Neural cell (in vitro differentiated cells): ENCODE results near the gene SLC25A13.

Experiments used
- EP300 ChIP-seq: fragments of 450-650 bp; conservative IDR thresholded peaks from 2 replicates; pipeline ENCODE4 v1.6.1; 2014; ENCODE audit warnings: antibody characterized with exemption, mild to moderate bottlenecking, moderate library complexity; ENCODE audit not compliant: poor library complexity, severe bottlenecking
- EZH2 ChIP-seq: fragments of 200-600, 300-800 bp; shearing (Covaris generic), sonication (generic); IDR thresholded peaks from 2 replicates; pipeline ENCODE4 v1.6.1; 2014; ENCODE audit warnings: antibody characterized with exemption, low read length, borderline replicate concordance, mild to moderate bottlenecking; ENCODE audit not compliant: insufficient read depth, poor library complexity, severe bottlenecking
- MXI1 ChIP-seq: fragments of 450-650 bp; conservative IDR thresholded peaks from 2 replicates; pipeline ENCODE4 v1.6.1; 2014; ENCODE audit warnings: antibody characterized with exemption, mild to moderate bottlenecking; ENCODE audit not compliant: poor library complexity, severe bottlenecking
- POLR2AphosphoS5 ChIP-seq: IDR thresholded peaks from 2 replicates; pipeline ENCODE4 v1.6.1; 2012
- RAD21 ChIP-seq: fragments of 450-650 bp; conservative IDR thresholded peaks from 2 replicates; pipeline ENCODE4 v1.6.1; 2014; ENCODE audit warnings: antibody characterized with exemption, mild to moderate bottlenecking, moderate library complexity
- SMC3 ChIP-seq: fragments of 450-650 bp; conservative IDR thresholded peaks from 2 replicates; pipeline ENCODE4 v1.6.1; 2014; ENCODE audit warnings: antibody characterized with exemption, mild to moderate bottlenecking, moderate library complexity; ENCODE audit not compliant: poor library complexity
- TAF1 ChIP-seq: IDR thresholded peaks from 2 replicates; pipeline ENCODE4 v1.6.1; 2012; ENCODE audit warnings: low read depth
- TF ChIP-seq, protein P1 (sequence below): fragments of 450-650 bp; IDR thresholded peaks from 2 replicates; pipeline ENCODE4 v1.5.1; 2014; ENCODE audit warnings: antibody characterized with exemption, mild to moderate bottlenecking, moderate library complexity; ENCODE audit not compliant: poor library complexity, severe bottlenecking
- TF ChIP-seq, protein P2 (sequence below): IDR thresholded peaks from 2 replicates; pipeline ENCODE4 v1.6.1; 2012; ENCODE audit warnings: borderline replicate concordance

DNA sequence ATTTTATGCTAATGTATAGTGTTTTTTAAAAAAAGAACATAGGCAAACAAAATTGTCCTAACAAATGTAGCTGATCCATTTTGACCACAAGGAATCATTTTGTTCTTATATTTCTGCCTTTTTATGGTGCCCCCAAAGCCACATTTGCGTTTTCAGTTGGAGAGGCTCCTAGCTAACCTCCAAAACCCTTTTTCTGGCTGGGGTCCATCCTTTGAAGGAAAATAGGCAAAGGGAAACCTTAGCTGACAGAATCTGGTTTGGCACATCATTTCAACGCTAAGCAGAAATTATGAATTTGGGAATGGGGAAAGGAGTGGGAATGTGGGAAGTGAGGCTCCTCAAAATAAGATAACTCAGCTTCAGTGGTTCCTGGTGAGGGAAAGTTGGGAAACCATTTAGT, 25.6 kb upstream of the SLC25A13 start:
- no peak for TF ChIP-seq EP300
- TF ChIP-seq, protein P1, sequence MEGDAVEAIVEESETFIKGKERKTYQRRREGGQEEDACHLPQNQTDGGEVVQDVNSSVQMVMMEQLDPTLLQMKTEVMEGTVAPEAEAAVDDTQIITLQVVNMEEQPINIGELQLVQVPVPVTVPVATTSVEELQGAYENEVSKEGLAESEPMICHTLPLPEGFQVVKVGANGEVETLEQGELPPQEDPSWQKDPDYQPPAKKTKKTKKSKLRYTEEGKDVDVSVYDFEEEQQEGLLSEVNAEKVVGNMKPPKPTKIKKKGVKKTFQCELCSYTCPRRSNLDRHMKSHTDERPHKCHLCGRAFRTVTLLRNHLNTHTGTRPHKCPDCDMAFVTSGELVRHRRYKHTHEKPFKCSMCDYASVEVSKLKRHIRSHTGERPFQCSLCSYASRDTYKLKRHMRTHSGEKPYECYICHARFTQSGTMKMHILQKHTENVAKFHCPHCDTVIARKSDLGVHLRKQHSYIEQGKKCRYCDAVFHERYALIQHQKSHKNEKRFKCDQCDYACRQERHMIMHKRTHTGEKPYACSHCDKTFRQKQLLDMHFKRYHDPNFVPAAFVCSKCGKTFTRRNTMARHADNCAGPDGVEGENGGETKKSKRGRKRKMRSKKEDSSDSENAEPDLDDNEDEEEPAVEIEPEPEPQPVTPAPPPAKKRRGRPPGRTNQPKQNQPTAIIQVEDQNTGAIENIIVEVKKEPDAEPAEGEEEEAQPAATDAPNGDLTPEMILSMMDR, result no peak
- TF ChIP-seq EZH2, result no peak
- TF ChIP-seq MXI1, result no peak
- no peak for TF ChIP-seq POLR2AphosphoS5
- no peak for TF ChIP-seq RAD21
- TF ChIP-seq, protein P2, sequence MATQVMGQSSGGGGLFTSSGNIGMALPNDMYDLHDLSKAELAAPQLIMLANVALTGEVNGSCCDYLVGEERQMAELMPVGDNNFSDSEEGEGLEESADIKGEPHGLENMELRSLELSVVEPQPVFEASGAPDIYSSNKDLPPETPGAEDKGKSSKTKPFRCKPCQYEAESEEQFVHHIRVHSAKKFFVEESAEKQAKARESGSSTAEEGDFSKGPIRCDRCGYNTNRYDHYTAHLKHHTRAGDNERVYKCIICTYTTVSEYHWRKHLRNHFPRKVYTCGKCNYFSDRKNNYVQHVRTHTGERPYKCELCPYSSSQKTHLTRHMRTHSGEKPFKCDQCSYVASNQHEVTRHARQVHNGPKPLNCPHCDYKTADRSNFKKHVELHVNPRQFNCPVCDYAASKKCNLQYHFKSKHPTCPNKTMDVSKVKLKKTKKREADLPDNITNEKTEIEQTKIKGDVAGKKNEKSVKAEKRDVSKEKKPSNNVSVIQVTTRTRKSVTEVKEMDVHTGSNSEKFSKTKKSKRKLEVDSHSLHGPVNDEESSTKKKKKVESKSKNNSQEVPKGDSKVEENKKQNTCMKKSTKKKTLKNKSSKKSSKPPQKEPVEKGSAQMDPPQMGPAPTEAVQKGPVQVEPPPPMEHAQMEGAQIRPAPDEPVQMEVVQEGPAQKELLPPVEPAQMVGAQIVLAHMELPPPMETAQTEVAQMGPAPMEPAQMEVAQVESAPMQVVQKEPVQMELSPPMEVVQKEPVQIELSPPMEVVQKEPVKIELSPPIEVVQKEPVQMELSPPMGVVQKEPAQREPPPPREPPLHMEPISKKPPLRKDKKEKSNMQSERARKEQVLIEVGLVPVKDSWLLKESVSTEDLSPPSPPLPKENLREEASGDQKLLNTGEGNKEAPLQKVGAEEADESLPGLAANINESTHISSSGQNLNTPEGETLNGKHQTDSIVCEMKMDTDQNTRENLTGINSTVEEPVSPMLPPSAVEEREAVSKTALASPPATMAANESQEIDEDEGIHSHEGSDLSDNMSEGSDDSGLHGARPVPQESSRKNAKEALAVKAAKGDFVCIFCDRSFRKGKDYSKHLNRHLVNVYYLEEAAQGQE, result no peak
- TF ChIP-seq SMC3, result no peak
- no peak for TF ChIP-seq TAF1
